ENCODE data around the gene PCDHB14. TPM values are rescaled to one million over a fixed set of nuclear protein-coding genes. Genes with fewer than 3 reads are reported as not detected.
A peak's percentile ranks its signal among the peaks of the same experiment; 100 is the strongest.
"Not testable (repeated sequence)": the region's sequence is repeated elsewhere in the genome, so short reads cannot be mapped to it uniquely, and the experiment has no call there.

PCDHB14 gene
- total RNA-seq, 4 donors from 2014 or later: 1.4 to 3.3 (median 2.8) TPM

DNA sequence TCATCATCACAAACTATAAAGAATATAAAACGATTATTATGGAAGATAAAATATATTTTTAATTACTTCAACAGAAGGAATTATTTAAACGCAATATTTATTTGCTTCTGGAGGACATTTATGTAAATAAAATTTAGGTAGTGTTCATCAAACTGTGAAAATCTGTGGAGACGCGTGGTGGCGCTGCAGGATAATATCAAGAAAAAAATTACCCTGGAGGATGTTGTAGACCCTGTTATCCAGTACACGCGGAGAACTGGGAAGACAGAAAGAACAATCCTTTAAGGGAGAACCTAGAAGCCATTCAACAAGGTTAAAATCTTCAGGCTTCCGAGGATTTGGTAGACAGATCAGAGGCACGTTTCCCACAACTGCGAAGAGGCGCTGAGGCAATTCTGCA, 14.7 kb upstream of the PCDHB14 start, which contains the start of gene PCDHB12:
PCDHB12 (plus strand) TSS at position 242 of the 400 bp plus-strand sequence. CDS start 189 bp downstream, outside the sequence.
- Histone ChIP-seq H3K4me3 (no peak within 1 kb of the TSS), H3K36me3 (no peaks in the 10 kb centered on the region), H3K27ac (no peak within 1 kb of the TSS), H3K9me3 (peaks cover 7 to 49% of the 10 kb centered on the region in 2 donors), H3K4me1 (no peaks in the 10 kb centered on the region), H3K27me3 (peaks cover 5% of the 10 kb centered on the region)
- in situ Hi-C loops (cut with MboI; ENCODE audit: low pct_ligation_motif_present in 1 of 4, low pct_unique_long_range_greater_than_20kb in 1 of 4, low sequenced_read_pairs in 3 of 4) (loop anchor here (25.0 kb wide), 2 partner anchors 179 to 354 kb away; partner anchors contain the start of genes PCDHGA7 (in 1 of the 4), PCDHGA8 (in 1 of the 4), PCDHGB4 (in 1 of the 4) and PCDHGB5 (in 1 of the 4)), intact Hi-C loops (cut with DNase I; ENCODE audit: low total_unique reads) (no loop called here)
- 30 to 35% methylated on average over 11 of the region's 11 CpGs for WGBS, 2 donors (ENCODE audit: low coverage in 1 of 2)
- DNase-seq: no peak
- no peak for TF ChIP-seq EP300 (IDR thresholded peaks at IDR 0.05; ENCODE audit: low read depth)
- TF ChIP-seq, protein P1, sequence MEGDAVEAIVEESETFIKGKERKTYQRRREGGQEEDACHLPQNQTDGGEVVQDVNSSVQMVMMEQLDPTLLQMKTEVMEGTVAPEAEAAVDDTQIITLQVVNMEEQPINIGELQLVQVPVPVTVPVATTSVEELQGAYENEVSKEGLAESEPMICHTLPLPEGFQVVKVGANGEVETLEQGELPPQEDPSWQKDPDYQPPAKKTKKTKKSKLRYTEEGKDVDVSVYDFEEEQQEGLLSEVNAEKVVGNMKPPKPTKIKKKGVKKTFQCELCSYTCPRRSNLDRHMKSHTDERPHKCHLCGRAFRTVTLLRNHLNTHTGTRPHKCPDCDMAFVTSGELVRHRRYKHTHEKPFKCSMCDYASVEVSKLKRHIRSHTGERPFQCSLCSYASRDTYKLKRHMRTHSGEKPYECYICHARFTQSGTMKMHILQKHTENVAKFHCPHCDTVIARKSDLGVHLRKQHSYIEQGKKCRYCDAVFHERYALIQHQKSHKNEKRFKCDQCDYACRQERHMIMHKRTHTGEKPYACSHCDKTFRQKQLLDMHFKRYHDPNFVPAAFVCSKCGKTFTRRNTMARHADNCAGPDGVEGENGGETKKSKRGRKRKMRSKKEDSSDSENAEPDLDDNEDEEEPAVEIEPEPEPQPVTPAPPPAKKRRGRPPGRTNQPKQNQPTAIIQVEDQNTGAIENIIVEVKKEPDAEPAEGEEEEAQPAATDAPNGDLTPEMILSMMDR (IDR thresholded peaks at IDR 0.05): peak in 1 of 5 experiments; percentile 6

- H3K36me3 ChIP-seq; H3K4me1 ChIP-seq; H3K27ac ChIP-seq; DNase-seq; intact Hi-C loops (cut with DNase I; ENCODE audit: low total_unique reads); H3K27me3 ChIP-seq; H3K4me3 ChIP-seq: not testable (repeated sequence)
- in situ Hi-C loops (cut with MboI; ENCODE audit: low pct_ligation_motif_present in 1 of 4, low pct_unique_long_range_greater_than_20kb in 1 of 4, low sequenced_read_pairs in 3 of 4): loop anchor here (25.0 kb wide), 2 partner anchors 177 to 352 kb away; partner anchors contain the start of genes PCDHGA7 (in 1 of the 4), PCDHGA8 (in 1 of the 4), PCDHGB4 (in 1 of the 4) and PCDHGB5 (in 1 of the 4)
- WGBS, 2 donors (ENCODE audit: low coverage in 1 of 2): 87% methylated on average over 37 of the region's 39 CpGs; no CpG with 5 or more reads in 1 of the 2 donors
- peaks cover 11 to 56% of the 10 kb centered on the region in 2 donors for H3K9me3 ChIP-seq
Observed at GRCh38 chr5:141210281-141210680, 12.9 kb upstream of the PCDHB14 start.

DNA sequence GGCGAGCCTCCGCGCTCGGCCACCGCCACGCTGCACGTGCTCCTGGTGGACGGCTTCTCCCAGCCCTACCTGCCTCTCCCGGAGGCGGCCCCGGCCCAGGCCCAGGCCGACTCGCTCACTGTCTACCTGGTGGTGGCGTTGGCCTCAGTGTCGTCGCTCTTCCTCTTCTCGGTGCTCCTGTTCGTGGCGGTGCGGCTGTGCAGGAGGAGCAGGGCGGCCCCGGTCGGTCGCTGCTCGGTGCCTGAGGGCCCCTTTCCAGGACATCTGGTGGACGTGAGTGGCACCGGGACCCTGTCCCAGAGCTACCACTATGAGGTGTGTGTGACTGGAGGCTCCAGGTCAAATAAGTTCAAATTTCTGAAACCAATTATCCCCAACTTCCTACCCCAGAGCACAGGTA, 12.3 kb upstream of the PCDHB14 start:
- in situ Hi-C loops (cut with MboI; ENCODE audit: low pct_ligation_motif_present in 1 of 4, low pct_unique_long_range_greater_than_20kb in 1 of 4, low sequenced_read_pairs in 3 of 4): loop anchor here (25.0 kb wide), 2 partner anchors 176 to 351 kb away; partner anchors contain the start of genes PCDHGA7 (in 1 of the 4), PCDHGA8 (in 1 of the 4), PCDHGB4 (in 1 of the 4) and PCDHGB5 (in 1 of the 4)
- peaks cover 12 to 59% of the 10 kb centered on the region in 2 donors for H3K9me3 ChIP-seq
- H3K4me3 ChIP-seq; H3K36me3 ChIP-seq; H3K27ac ChIP-seq; intact Hi-C loops (cut with DNase I; ENCODE audit: low total_unique reads); H3K27me3 ChIP-seq; H3K4me1 ChIP-seq; DNase-seq: not testable (repeated sequence)
- WGBS, 2 donors (ENCODE audit: low coverage in 1 of 2): 60% methylated on average over 15 of the region's 27 CpGs; no CpG with 5 or more reads in 1 of the 2 donors

- in situ Hi-C loops (cut with MboI; ENCODE audit: low pct_ligation_motif_present in 1 of 4, low pct_unique_long_range_greater_than_20kb in 1 of 4, low sequenced_read_pairs in 3 of 4): loop anchor here (25.0 kb wide), 2 partner anchors 174 to 349 kb away; partner anchors contain the start of genes PCDHGA7 (in 1 of the 4), PCDHGA8 (in 1 of the 4), PCDHGB4 (in 1 of the 4) and PCDHGB5 (in 1 of the 4)
- H3K4me1 ChIP-seq; H3K4me3 ChIP-seq; H3K36me3 ChIP-seq; intact Hi-C loops (cut with DNase I; ENCODE audit: low total_unique reads); H3K27me3 ChIP-seq; H3K27ac ChIP-seq: not testable (repeated sequence)
- peaks cover 20 to 64% of the 10 kb centered on the region in 2 donors for H3K9me3 ChIP-seq
- TF ChIP-seq, protein P1 (IDR thresholded peaks at IDR 0.05): peak; percentile 19 to 52 (median 29)
- WGBS, 2 donors (ENCODE audit: low coverage in 1 of 2): 33 to 36% methylated on average over 4 to 15 of the region's 18 CpGs
- peak; percentile 50 for DNase-seq
Observed at GRCh38 chr5:141213656-141214339, 9.3 kb upstream of the PCDHB14 start, which contains the start of gene PCDHB13. Gene PCDHB13, plus strand, starts transcription at chr5:141213919. Its CDS starts 205 bp downstream, at chr5:141214124.

DNA sequence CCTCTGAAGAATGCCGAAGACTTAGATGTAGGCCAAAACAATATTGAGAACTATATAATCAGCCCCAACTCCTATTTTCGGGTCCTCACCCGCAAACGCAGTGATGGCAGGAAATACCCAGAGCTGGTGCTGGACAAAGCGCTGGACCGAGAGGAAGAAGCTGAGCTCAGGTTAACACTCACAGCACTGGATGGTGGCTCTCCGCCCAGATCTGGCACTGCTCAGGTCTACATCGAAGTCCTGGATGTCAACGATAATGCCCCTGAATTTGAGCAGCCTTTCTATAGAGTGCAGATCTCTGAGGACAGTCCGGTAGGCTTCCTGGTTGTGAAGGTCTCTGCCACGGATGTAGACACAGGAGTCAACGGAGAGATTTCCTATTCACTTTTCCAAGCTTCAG, 8.6 kb upstream of the PCDHB14 start:
- WGBS, 2 donors (ENCODE audit: low coverage in 1 of 2): 86 to 100% methylated on average over 1 to 12 of the region's 12 CpGs
- peaks cover 20 to 64% of the 10 kb centered on the region in 2 donors for H3K9me3 ChIP-seq
- H3K4me1 ChIP-seq; H3K36me3 ChIP-seq; intact Hi-C loops (cut with DNase I; ENCODE audit: low total_unique reads); H3K27ac ChIP-seq; H3K27me3 ChIP-seq; H3K4me3 ChIP-seq; DNase-seq: not testable (repeated sequence)
- in situ Hi-C loops (cut with MboI; ENCODE audit: low pct_ligation_motif_present in 1 of 4, low pct_unique_long_range_greater_than_20kb in 1 of 4, low sequenced_read_pairs in 3 of 4): loop anchor here (25.0 kb wide), 2 partner anchors 173 to 348 kb away; partner anchors contain the start of genes PCDHGA7 (in 1 of the 4), PCDHGA8 (in 1 of the 4), PCDHGB4 (in 1 of the 4) and PCDHGB5 (in 1 of the 4)

- H3K4me3 ChIP-seq: not testable (repeated sequence)
Observed at GRCh38 chr5:141215504-141215903, 7.6 kb upstream of the PCDHB14 start.

DNA sequence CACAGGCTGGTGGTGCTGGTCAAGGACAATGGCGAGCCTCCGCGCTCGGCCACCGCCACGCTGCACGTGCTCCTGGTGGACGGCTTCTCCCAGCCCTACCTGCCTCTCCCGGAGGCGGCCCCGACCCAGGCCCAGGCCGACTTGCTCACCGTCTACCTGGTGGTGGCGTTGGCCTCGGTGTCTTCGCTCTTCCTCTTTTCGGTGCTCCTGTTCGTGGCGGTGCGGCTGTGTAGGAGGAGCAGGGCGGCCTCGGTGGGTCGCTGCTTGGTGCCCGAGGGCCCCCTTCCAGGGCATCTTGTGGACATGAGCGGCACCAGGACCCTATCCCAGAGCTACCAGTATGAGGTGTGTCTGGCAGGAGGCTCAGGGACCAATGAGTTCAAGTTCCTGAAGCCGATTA, 7.1 kb upstream of the PCDHB14 start:
- H3K36me3 ChIP-seq; H3K4me1 ChIP-seq; intact Hi-C loops (cut with DNase I; ENCODE audit: low total_unique reads); DNase-seq; H3K27ac ChIP-seq; H3K4me3 ChIP-seq; H3K27me3 ChIP-seq: not testable (repeated sequence)
- peaks cover 28 to 61% of the 10 kb centered on the region in 2 donors for H3K9me3 ChIP-seq
- 50 to 77% methylated on average over 1 to 24 of the region's 26 CpGs for WGBS, 2 donors (ENCODE audit: low coverage in 1 of 2)
- in situ Hi-C loops (cut with MboI; ENCODE audit: low pct_ligation_motif_present in 1 of 4, low pct_unique_long_range_greater_than_20kb in 1 of 4, low sequenced_read_pairs in 3 of 4): loop anchor here (25.0 kb wide), 2 partner anchors 171 to 346 kb away; partner anchors contain the start of genes PCDHGA7 (in 1 of the 4), PCDHGA8 (in 1 of the 4), PCDHGB4 (in 1 of the 4) and PCDHGB5 (in 1 of the 4)

More at GRCh38 chr5:141215504-141215903, 7.6 kb upstream of the PCDHB14 start:
- DNase-seq; H3K27ac ChIP-seq; intact Hi-C loops (cut with DNase I; ENCODE audit: low total_unique reads); H3K27me3 ChIP-seq; H3K4me1 ChIP-seq; H3K36me3 ChIP-seq: not testable (repeated sequence)
- peaks cover 28 to 64% of the 10 kb centered on the region in 2 donors for H3K9me3 ChIP-seq
- WGBS, 2 donors (ENCODE audit: low coverage in 1 of 2): 72% methylated on average over 24 of the region's 40 CpGs; no CpG with 5 or more reads in 1 of the 2 donors
- in situ Hi-C loops (cut with MboI; ENCODE audit: low pct_ligation_motif_present in 1 of 4, low pct_unique_long_range_greater_than_20kb in 1 of 4, low sequenced_read_pairs in 3 of 4): loop anchor here (25.0 kb wide), 2 partner anchors 172 to 347 kb away; partner anchors contain the start of genes PCDHGA7 (in 1 of the 4), PCDHGA8 (in 1 of the 4), PCDHGB4 (in 1 of the 4) and PCDHGB5 (in 1 of the 4)

DNA sequence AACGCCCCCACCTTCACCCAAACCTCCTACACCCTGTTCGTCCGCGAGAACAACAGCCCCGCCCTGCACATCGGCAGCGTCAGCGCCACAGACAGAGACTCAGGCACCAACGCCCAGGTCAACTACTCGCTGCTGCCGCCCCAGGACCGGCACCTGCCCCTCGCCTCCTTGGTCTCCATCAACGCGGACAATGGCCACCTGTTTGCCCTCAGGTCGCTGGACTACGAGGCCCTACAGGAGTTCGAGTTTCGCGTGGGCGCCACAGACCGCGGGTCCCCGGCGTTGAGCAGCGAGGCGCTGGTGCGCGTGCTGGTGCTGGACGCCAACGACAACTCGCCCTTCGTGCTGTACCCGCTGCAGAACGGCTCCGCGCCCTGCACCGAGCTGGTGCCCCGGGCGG, 1.7 kb downstream of the PCDHB14 start:
- WGBS, 2 donors (ENCODE audit: low coverage in 1 of 2): 59% methylated on average over 17 of the region's 40 CpGs; no CpG with 5 or more reads in 1 of the 2 donors
- in situ Hi-C loops (cut with MboI; ENCODE audit: low pct_ligation_motif_present in 1 of 4, low pct_unique_long_range_greater_than_20kb in 1 of 4, low sequenced_read_pairs in 3 of 4): loop anchor here (25.0 kb wide), 2 partner anchors 162 to 337 kb away; partner anchors contain the start of genes PCDHGA7 (in 1 of the 4), PCDHGA8 (in 1 of the 4), PCDHGB4 (in 1 of the 4) and PCDHGB5 (in 1 of the 4)
- intact Hi-C loops (cut with DNase I; ENCODE audit: low total_unique reads); DNase-seq; H3K27ac ChIP-seq; H3K4me1 ChIP-seq; H3K27me3 ChIP-seq; H3K4me3 ChIP-seq; H3K36me3 ChIP-seq: not testable (repeated sequence)
- peaks cover 47 to 62% of the 10 kb centered on the region in 2 donors for H3K9me3 ChIP-seq

Data from transverse colon (tissue), 4 donors.